Measurements from ENCODE around the gene PC. TPM values are rescaled to one million over a fixed set of nuclear protein-coding genes. Genes with fewer than 3 reads are reported as not detected.

Gene PC
- total RNA-seq, 1 experiment from 2014 or later = 54.4 TPM

GRCh38 chr11:66854729-66855211 lies 103.4 kb downstream of the PC start:
- DNase-seq (ENCODE audit: low read depth) = no peak

GRCh38 chr11:66854231-66854661 lies 103.9 kb downstream of the PC start:
- no peak for DNase-seq (ENCODE audit: low read depth)

GRCh38 chr11:66853242-66854229 lies 104.6 kb downstream of the PC start:
- no peak for DNase-seq (ENCODE audit: low read depth)

GRCh38 chr11:66852466-66853241 lies 105.5 kb downstream of the PC start:
- no peak for DNase-seq (ENCODE audit: low read depth)

- no peak for DNase-seq (ENCODE audit: low read depth)
Observed at GRCh38 chr11:66851698-66852465, 106.3 kb downstream of the PC start.

GRCh38 chr11:66851239-66851596 lies 107.0 kb downstream of the PC start:
- DNase-seq (ENCODE audit: low read depth) = no peak

GRCh38 chr11:66850588-66851238 lies 107.5 kb downstream of the PC start:
- no peak for DNase-seq (ENCODE audit: low read depth)

GRCh38 chr11:66850235-66850587 lies 108.0 kb downstream of the PC start:
- DNase-seq (ENCODE audit: low read depth) = no peak

- DNase-seq (ENCODE audit: low read depth) = no peak
Observed at GRCh38 chr11:66849501-66850234, 108.5 kb downstream of the PC start.

- no peak for DNase-seq (ENCODE audit: low read depth)
Observed at GRCh38 chr11:66848671-66849500, 109.3 kb downstream of the PC start.

GRCh38 chr11:66847461-66848232 lies 110.5 kb downstream of the PC start:
- DNase-seq (ENCODE audit: low read depth) = no peak

GRCh38 chr11:66846671-66847091 lies 111.5 kb downstream of the PC start:
- DNase-seq (ENCODE audit: low read depth) = no peak

- no peak for DNase-seq (ENCODE audit: low read depth)
Observed at GRCh38 chr11:66845876-66846212, 112.3 kb downstream of the PC start.

GRCh38 chr11:66845143-66845875 lies 112.9 kb downstream of the PC start:
- DNase-seq (ENCODE audit: low read depth) = no peak

GRCh38 chr11:66844496-66845142 lies 113.6 kb downstream of the PC start:
- DNase-seq (ENCODE audit: low read depth) = no peak

- no peak for DNase-seq (ENCODE audit: low read depth)
Observed at GRCh38 chr11:66843776-66844495, 114.2 kb downstream of the PC start.
